Upper lobe of left lung (tissue), 4 donors: ENCODE measurements around the gene ACOT8.

Source experiments
- EP300 ChIP-seq, 4 donors: sonication (generic); formaldehyde crosslinking; IDR thresholded peaks; one replicate each; pipeline ENCODE4 v1.5.1; 2017; ENCODE audit warnings: antibody characterized with exemption in 4 of 4, control low read depth in 2 of 4
- POLR2A ChIP-seq, 4 donors: fragments of 450-650 bp; IDR thresholded peaks; one replicate each; pipeline ENCODE4 v1.5.1; 2016 to 2017; ENCODE audit warnings: antibody characterized with exemption in 4 of 4, mild to moderate bottlenecking in 2 of 4
- POLR2AphosphoS5 ChIP-seq, 2 donors: sonication (generic); formaldehyde crosslinking; IDR thresholded peaks; one replicate each; pipeline ENCODE4 v1.5.1; 2017; ENCODE audit warnings: antibody characterized with exemption in 2 of 2
- TF ChIP-seq, protein P1 (sequence below), 6 experiments: fragments of 450-650 bp in 4 of 6; fragments of 200-600 bp in 2 of 6; sonication (generic) in 2 of 6; IDR thresholded peaks; one replicate each; pipeline ENCODE4 v1.5.1; 2016 to 2019; ENCODE audit warnings: antibody characterized with exemption in 6 of 6

DNA sequence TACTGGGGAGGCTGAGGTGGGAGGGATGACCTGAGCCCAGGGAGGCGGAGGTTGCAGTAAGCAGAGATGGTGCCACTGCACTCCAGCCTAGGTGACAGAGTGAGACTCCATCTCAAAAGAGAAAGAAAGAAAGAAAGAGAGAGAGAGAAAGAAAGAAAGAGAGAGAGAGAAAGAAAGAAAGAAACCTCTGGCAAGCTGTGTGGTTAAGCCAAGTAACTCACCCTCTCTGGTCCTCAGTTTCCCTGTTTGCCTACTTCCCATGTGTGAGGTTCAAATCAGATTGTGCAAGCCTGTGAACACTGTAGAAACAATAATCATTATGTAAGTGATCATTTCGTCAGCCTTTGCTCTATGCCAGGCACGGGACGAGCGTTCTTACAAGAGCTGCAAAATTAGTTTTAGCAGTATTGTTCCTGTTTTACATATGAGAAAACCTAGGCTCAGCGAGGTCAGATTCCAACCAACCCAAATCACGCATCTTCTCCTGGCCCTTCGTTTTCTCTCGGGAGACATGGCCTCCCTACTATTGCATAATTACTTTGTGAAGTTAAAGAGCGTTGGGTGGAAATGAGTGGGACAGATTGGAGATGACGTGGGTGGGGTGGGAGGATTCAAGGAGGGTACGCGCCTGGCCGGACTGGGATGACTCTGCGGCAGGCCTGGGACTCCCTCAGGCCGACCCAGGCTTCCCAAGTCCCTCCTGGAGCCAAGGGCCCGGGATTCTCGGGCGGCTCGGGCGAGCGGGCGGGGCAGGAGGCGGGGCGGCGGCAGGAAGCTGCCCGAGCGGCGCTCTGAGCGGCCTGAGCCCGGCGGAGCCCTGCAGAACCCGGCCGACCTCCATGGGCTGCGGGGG lies 23.9 kb downstream of the ACOT8 start, which contains the start of gene SNX21:
- TF ChIP-seq, protein P1, sequence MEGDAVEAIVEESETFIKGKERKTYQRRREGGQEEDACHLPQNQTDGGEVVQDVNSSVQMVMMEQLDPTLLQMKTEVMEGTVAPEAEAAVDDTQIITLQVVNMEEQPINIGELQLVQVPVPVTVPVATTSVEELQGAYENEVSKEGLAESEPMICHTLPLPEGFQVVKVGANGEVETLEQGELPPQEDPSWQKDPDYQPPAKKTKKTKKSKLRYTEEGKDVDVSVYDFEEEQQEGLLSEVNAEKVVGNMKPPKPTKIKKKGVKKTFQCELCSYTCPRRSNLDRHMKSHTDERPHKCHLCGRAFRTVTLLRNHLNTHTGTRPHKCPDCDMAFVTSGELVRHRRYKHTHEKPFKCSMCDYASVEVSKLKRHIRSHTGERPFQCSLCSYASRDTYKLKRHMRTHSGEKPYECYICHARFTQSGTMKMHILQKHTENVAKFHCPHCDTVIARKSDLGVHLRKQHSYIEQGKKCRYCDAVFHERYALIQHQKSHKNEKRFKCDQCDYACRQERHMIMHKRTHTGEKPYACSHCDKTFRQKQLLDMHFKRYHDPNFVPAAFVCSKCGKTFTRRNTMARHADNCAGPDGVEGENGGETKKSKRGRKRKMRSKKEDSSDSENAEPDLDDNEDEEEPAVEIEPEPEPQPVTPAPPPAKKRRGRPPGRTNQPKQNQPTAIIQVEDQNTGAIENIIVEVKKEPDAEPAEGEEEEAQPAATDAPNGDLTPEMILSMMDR (IDR thresholded peaks at IDR 0.05), result no peak
- TF ChIP-seq POLR2AphosphoS5 (IDR thresholded peaks at IDR 0.05) (peak; percentile 31 to 55), POLR2A (IDR thresholded peaks at IDR 0.05) (no peak), EP300 (IDR thresholded peaks at IDR 0.05) (peak in 1 of 4 donors; percentile 38)
